Measurements from ENCODE around the gene PPP1R37.

DNA sequence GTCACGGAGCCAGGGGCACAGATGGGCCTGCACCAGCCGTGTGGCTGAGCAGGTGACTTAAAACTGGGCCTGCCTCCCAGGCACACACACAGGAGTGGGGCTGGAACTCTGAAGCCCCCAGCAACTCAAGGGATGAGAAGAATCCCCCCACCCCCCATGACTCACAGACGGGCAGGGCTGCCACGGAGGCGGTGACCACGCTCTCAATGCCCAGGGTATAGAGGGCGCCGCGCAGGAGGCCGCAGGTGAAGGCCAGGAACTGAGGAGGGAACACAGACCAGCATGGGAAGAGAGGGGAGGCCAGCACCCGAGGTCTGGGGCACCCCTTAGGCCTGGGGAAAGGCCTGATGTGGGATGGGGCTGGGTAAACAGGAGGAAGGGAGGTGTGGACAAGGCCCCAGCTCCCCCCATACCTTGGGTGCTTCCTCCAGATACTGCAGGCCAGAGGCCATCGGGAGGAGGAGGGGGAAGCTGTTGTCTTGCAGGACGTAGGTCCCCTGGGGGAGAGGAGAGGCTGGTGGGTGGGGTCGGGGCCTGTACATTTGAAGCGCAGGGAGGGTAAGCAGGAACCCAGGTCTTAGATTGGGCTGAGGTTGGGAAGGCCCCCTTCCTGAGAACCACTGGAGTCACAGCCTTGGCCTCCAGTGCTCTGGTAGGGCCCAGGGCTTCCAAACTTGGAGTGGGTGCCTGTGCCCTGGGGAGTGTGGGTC, 70.9 kb downstream of the PPP1R37 start:
- TF ChIP-seq RAD21 (conservative IDR thresholded peaks at IDR 0.05) (no peak), TAF1 (IDR thresholded peaks at IDR 0.05; ENCODE audit: low read depth) (no peak), MXI1 (conservative IDR thresholded peaks at IDR 0.05; ENCODE audit: poor library complexity, severe bottlenecking) (no peak), SMC3 (conservative IDR thresholded peaks at IDR 0.05; ENCODE audit: poor library complexity) (no peak), POLR2AphosphoS5 (IDR thresholded peaks at IDR 0.05) (no peak), EZH2 (IDR thresholded peaks at IDR 0.05; ENCODE audit: borderline replicate concordance, insufficient read depth, low read length, poor library complexity, severe bottlenecking) (no peak), EP300 (conservative IDR thresholded peaks at IDR 0.05; ENCODE audit: poor library complexity, severe bottlenecking) (no peak)
- TF ChIP-seq, protein P1, sequence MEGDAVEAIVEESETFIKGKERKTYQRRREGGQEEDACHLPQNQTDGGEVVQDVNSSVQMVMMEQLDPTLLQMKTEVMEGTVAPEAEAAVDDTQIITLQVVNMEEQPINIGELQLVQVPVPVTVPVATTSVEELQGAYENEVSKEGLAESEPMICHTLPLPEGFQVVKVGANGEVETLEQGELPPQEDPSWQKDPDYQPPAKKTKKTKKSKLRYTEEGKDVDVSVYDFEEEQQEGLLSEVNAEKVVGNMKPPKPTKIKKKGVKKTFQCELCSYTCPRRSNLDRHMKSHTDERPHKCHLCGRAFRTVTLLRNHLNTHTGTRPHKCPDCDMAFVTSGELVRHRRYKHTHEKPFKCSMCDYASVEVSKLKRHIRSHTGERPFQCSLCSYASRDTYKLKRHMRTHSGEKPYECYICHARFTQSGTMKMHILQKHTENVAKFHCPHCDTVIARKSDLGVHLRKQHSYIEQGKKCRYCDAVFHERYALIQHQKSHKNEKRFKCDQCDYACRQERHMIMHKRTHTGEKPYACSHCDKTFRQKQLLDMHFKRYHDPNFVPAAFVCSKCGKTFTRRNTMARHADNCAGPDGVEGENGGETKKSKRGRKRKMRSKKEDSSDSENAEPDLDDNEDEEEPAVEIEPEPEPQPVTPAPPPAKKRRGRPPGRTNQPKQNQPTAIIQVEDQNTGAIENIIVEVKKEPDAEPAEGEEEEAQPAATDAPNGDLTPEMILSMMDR (IDR thresholded peaks at IDR 0.05; ENCODE audit: poor library complexity, severe bottlenecking): no peak
- TF ChIP-seq, protein P2, sequence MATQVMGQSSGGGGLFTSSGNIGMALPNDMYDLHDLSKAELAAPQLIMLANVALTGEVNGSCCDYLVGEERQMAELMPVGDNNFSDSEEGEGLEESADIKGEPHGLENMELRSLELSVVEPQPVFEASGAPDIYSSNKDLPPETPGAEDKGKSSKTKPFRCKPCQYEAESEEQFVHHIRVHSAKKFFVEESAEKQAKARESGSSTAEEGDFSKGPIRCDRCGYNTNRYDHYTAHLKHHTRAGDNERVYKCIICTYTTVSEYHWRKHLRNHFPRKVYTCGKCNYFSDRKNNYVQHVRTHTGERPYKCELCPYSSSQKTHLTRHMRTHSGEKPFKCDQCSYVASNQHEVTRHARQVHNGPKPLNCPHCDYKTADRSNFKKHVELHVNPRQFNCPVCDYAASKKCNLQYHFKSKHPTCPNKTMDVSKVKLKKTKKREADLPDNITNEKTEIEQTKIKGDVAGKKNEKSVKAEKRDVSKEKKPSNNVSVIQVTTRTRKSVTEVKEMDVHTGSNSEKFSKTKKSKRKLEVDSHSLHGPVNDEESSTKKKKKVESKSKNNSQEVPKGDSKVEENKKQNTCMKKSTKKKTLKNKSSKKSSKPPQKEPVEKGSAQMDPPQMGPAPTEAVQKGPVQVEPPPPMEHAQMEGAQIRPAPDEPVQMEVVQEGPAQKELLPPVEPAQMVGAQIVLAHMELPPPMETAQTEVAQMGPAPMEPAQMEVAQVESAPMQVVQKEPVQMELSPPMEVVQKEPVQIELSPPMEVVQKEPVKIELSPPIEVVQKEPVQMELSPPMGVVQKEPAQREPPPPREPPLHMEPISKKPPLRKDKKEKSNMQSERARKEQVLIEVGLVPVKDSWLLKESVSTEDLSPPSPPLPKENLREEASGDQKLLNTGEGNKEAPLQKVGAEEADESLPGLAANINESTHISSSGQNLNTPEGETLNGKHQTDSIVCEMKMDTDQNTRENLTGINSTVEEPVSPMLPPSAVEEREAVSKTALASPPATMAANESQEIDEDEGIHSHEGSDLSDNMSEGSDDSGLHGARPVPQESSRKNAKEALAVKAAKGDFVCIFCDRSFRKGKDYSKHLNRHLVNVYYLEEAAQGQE (IDR thresholded peaks at IDR 0.05; ENCODE audit: borderline replicate concordance): no peak
